HEK293 (cell line): ENCODE measurements around the gene MYH14.

Experiments
- CTCF ChIA-PET: fragments of 350-600 bp; formaldehyde crosslinking; extraction: SDS; loops from one replicate; lab custom pipeline; 2021; ENCODE audit warnings: antibody characterized with exemption; lab: Yijun Ruan, JAX
- POLR2A ChIA-PET: fragments of 300-600 bp; formaldehyde crosslinking; extraction: SDS; loops from one replicate; lab custom pipeline; 2020; ENCODE audit warnings: antibody characterized with exemption, inconsistent platforms; lab: Yijun Ruan, JAX
- H3K27ac ChIP-seq: fragments of 200-500 bp; sonication (Bioruptor generic); 2 replicates; pipeline ENCODE4 v1.5.1; 2014; ENCODE audit warnings: low read depth, low read length, control low read depth, inconsistent platforms; ENCODE audit errors: extremely low read depth
- H3K36me3 ChIP-seq, 2 experiments: fragments of 200-500 bp in 1 of 2; sonication (Bioruptor generic) in 1 of 2; 1 replicate in 1 of 2; 2 replicates in 1 of 2; pipeline ENCODE4 v1.5.1; 2014 to 2017; ENCODE audit warnings: inconsistent platforms in 2 of 2, low read length in 2 of 2; ENCODE audit not compliant: control insufficient read depth in 2 of 2, insufficient read depth in 1 of 2
- H3K4me1 ChIP-seq: fragments of 200-500 bp; sonication (Bioruptor generic); 2 replicates; pipeline ENCODE4 v1.5.1; 2014; ENCODE audit warnings: mild to moderate bottlenecking, low read length, inconsistent platforms; ENCODE audit not compliant: control insufficient read depth, insufficient read depth
- H3K4me3 ChIP-seq: 2 replicates; pipeline ENCODE4 v1.5.1; 2011; ENCODE audit warnings: low read depth, mild to moderate bottlenecking, control low read depth, low read length, moderate library complexity
- H3K9me3 ChIP-seq: fragments of 200-500 bp; sonication (Bioruptor generic); 2 replicates; pipeline ENCODE4 v1.5.1; 2014; ENCODE audit warnings: low read depth, low read length, inconsistent platforms; ENCODE audit not compliant: control insufficient read depth, insufficient read depth
- BCL11B ChIP-seq: fragments of 450-650 bp; formaldehyde crosslinking; IDR thresholded peaks from 2 replicates; pipeline ENCODE4 v1.5.1; 2016; ENCODE audit warnings: low read depth, missing biosample characterization, missing genetic modification characterization
- BCL6B ChIP-seq: fragments of 450-650 bp; formaldehyde crosslinking; IDR thresholded peaks from 2 replicates; pipeline ENCODE4 v1.5.1; 2017; ENCODE audit warnings: missing biosample characterization, missing genetic modification characterization
- EGR2 ChIP-seq: fragments of 450-650 bp; formaldehyde crosslinking; IDR thresholded peaks from 2 replicates; pipeline ENCODE4 v1.5.1; 2016; ENCODE audit warnings: low read depth, missing biosample characterization, missing genetic modification characterization
- GLI4 ChIP-seq: fragments of 450-650 bp; formaldehyde crosslinking; IDR thresholded peaks from 2 replicates; pipeline ENCODE4 v1.5.1; 2016; ENCODE audit warnings: missing biosample characterization, missing genetic modification characterization
- GLIS1 ChIP-seq: fragments of 450-650 bp; formaldehyde crosslinking; IDR thresholded peaks from 2 replicates; pipeline ENCODE4 v1.5.1; 2016; ENCODE audit warnings: missing biosample characterization, missing genetic modification characterization
- GLIS2 ChIP-seq: fragments of 450-650 bp; formaldehyde crosslinking; IDR thresholded peaks from 2 replicates; pipeline ENCODE4 v1.5.1; 2016; ENCODE audit warnings: missing biosample characterization, missing genetic modification characterization
- KLF1 ChIP-seq: fragments of 450-650 bp; formaldehyde crosslinking; IDR thresholded peaks from 2 replicates; pipeline ENCODE4 v1.5.1; 2016; ENCODE audit warnings: missing biosample characterization, missing genetic modification characterization
- KLF8 ChIP-seq: fragments of 450-650 bp; formaldehyde crosslinking; IDR thresholded peaks from 2 replicates; pipeline ENCODE4 v1.5.1; 2016; ENCODE audit warnings: missing biosample characterization, missing genetic modification characterization
- SETDB1 ChIP-seq: IDR thresholded peaks from one replicate; pipeline ENCODE4 v1.6.1; 2017; ENCODE audit warnings: mild to moderate bottlenecking, low read length, moderate library complexity, mixed read lengths; ENCODE audit not compliant: insufficient read length
- TCF7L2 ChIP-seq: IDR thresholded peaks from 2 replicates; pipeline ENCODE4 v1.6.1; 2011; ENCODE audit warnings: low read depth, mild to moderate bottlenecking, inconsistent platforms, low read length, moderate library complexity, borderline replicate concordance
- YY2 ChIP-seq: fragments of 450-650 bp; formaldehyde crosslinking; IDR thresholded peaks from 2 replicates; pipeline ENCODE4 v1.5.1; 2016; ENCODE audit warnings: missing biosample characterization, missing genetic modification characterization
- ZBTB10 ChIP-seq: fragments of 450-650 bp; formaldehyde crosslinking; IDR thresholded peaks from 2 replicates; pipeline ENCODE4 v1.5.1; 2016; ENCODE audit warnings: missing biosample characterization, missing genetic modification characterization
- ZBTB17 ChIP-seq: fragments of 450-650 bp; formaldehyde crosslinking; IDR thresholded peaks from 2 replicates; pipeline ENCODE4 v1.5.1; 2016; ENCODE audit warnings: missing biosample characterization, missing genetic modification characterization
- ZBTB49 ChIP-seq: fragments of 450-650 bp; formaldehyde crosslinking; IDR thresholded peaks from 2 replicates; pipeline ENCODE4 v1.5.1; 2016; ENCODE audit warnings: missing biosample characterization, missing genetic modification characterization, low read depth
- ZFHX2 ChIP-seq: fragments of 450-650 bp; formaldehyde crosslinking; conservative IDR thresholded peaks from 2 replicates; pipeline ENCODE4 v1.5.1; 2016; ENCODE audit warnings: missing biosample characterization, missing genetic modification characterization
- ZFP69B ChIP-seq: fragments of 450-650 bp; formaldehyde crosslinking; IDR thresholded peaks from 2 replicates; pipeline ENCODE4 v1.5.1; 2016; ENCODE audit warnings: missing biosample characterization, missing genetic modification characterization
- ZNF112 ChIP-seq: fragments of 450-650 bp; formaldehyde crosslinking; IDR thresholded peaks from 2 replicates; pipeline ENCODE4 v1.5.0; 2017; ENCODE audit warnings: missing biosample characterization, missing genetic modification characterization
- ZNF140 ChIP-seq: fragments of 450-650 bp; formaldehyde crosslinking; IDR thresholded peaks from 2 replicates; pipeline ENCODE4 v1.5.1; 2016; ENCODE audit warnings: missing biosample characterization, missing genetic modification characterization
- ZNF18 ChIP-seq: fragments of 450-650 bp; formaldehyde crosslinking; IDR thresholded peaks from 2 replicates; pipeline ENCODE4 v1.5.1; 2016; ENCODE audit warnings: missing biosample characterization, missing genetic modification characterization
- ZNF24 ChIP-seq: fragments of 450-650 bp; formaldehyde crosslinking; IDR thresholded peaks from 2 replicates; pipeline ENCODE4 v1.5.1; 2016; ENCODE audit warnings: missing biosample characterization, missing genetic modification characterization
- ZNF280C ChIP-seq: fragments of 450-650 bp; formaldehyde crosslinking; IDR thresholded peaks from 2 replicates; pipeline ENCODE4 v1.5.1; 2016; ENCODE audit warnings: missing biosample characterization, missing genetic modification characterization
- ZNF514 ChIP-seq: fragments of 450-650 bp; formaldehyde crosslinking; IDR thresholded peaks from 2 replicates; pipeline ENCODE4 v1.5.1; 2016; ENCODE audit warnings: missing biosample characterization, missing genetic modification characterization
- ZNF558 ChIP-seq: fragments of 450-650 bp; formaldehyde crosslinking; IDR thresholded peaks from 2 replicates; pipeline ENCODE4 v1.5.1; 2016; ENCODE audit warnings: missing biosample characterization, missing genetic modification characterization
- ZNF596 ChIP-seq: fragments of 450-650 bp; IDR thresholded peaks from 2 replicates; pipeline ENCODE4 v1.5.0; 2018; ENCODE audit warnings: missing biosample characterization, mild to moderate bottlenecking, missing genetic modification characterization, moderate library complexity
- ZNF600 ChIP-seq: fragments of 450-650 bp; formaldehyde crosslinking; IDR thresholded peaks from 2 replicates; pipeline ENCODE4 v1.5.1; 2016; ENCODE audit warnings: missing biosample characterization, missing genetic modification characterization
- ZNF610 ChIP-seq: fragments of 450-650 bp; formaldehyde crosslinking; IDR thresholded peaks from 2 replicates; pipeline ENCODE4 v1.5.1; 2016; ENCODE audit warnings: missing biosample characterization, missing genetic modification characterization, borderline replicate concordance

Gene MYH14

GRCh38 chr19:50329926-50330294, 126.5 kb downstream of the MYH14 start (continued):
- peak; percentile 93 for TF ChIP-seq ZBTB49 (tag by site-specific recombination)
- 0 out of 2 replicates have a peak, but pooled peaks have one; percentile 7 for TF ChIP-seq ZBTB17
- TF ChIP-seq ZFP69B (tag by site-specific recombination) = 0 out of 2 replicates have a peak, but pooled peaks have one; percentile 6
- peak; percentile 43; the same call in 1 of the 2 replicates for TF ChIP-seq ZFHX2
- TF ChIP-seq ZNF24 (tag by site-specific recombination) = 0 out of 2 replicates have a peak, but pooled peaks have one; percentile 8
- TF ChIP-seq BCL11B (tag by site-specific recombination) = peak; percentile 40; the same call in 1 of the 2 replicates
- TF ChIP-seq ZNF514 (tag by site-specific recombination) = 0 out of 2 replicates have a peak, but pooled peaks have one; percentile 8
- TF ChIP-seq GLI4 (tag by site-specific recombination) = 0 out of 2 replicates have a peak, but pooled peaks have one; percentile 39
- peak; percentile 36; the same call in 1 of the 2 replicates for TF ChIP-seq YY2 (tag by site-specific recombination)
- 0 out of 2 replicates have a peak, but pooled peaks have one; percentile 9 for TF ChIP-seq ZNF600 (tag by site-specific recombination)

- Histone ChIP-seq H3K4me3 (peak overlapping the region; percentile 10), H3K27ac (no peak overlapping the region), H3K4me1 (peaks cover 16% of the 10 kb centered on the region), H3K36me3 (no peaks in the 10 kb centered on the region), H3K9me3 (no peaks in the 10 kb centered on the region)
- ChIA-PET POLR2A (interaction anchor here (2.7 kb wide), 1 partner anchor 15 kb away, joined by 9 read pairs; no protein-coding TSS in a partner anchor), CTCF (no interaction called here)
- TF ChIP-seq ZNF558 (tag by site-specific recombination) = no peak
- no peak for TF ChIP-seq ZNF112
- TF ChIP-seq ZNF280C = no peak
- no peak for TF ChIP-seq SETDB1
- no peak for TF ChIP-seq ZNF596 (tag by site-specific recombination)
- peak; percentile 42 for TF ChIP-seq GLIS1 (tag by site-specific recombination)
- TF ChIP-seq KLF8 = no peak; the same call in 1 of the 2 replicates
- no peak for TF ChIP-seq ZNF18 (tag by site-specific recombination)
- no peak; the same call in 1 of the 2 replicates for TF ChIP-seq BCL11B (tag by site-specific recombination)
- peak; percentile 24; the same call in 1 of the 2 replicates for TF ChIP-seq KLF1
- TF ChIP-seq TCF7L2 = no peak
- TF ChIP-seq ZBTB10 (tag by site-specific recombination) = 0 out of 2 replicates have a peak, but pooled peaks have one; percentile 21
- no peak for TF ChIP-seq ZNF140
- 0 out of 2 replicates have a peak, but pooled peaks have one; percentile 6 for TF ChIP-seq BCL6B (tag by site-specific recombination)
- 0 out of 2 replicates have a peak, but pooled peaks have one; percentile 26 for TF ChIP-seq EGR2 (tag by site-specific recombination)
- no peak for TF ChIP-seq ZNF610 (tag by site-specific recombination)
- no peak for TF ChIP-seq GLIS2 (tag by site-specific recombination)
Observed at GRCh38 chr19:50330365-50331078, 127.1 kb downstream of the MYH14 start.
